Mesendoderm (in vitro differentiated cells): Measurements from ENCODE around the gene RTTN.

Experiments used
- DNase-seq: peaks from one replicate; pipeline ENCODE4 v3.0.0; 2013
- H2AK5ac ChIP-seq: 2 replicates; pipeline ENCODE4 v1.6.1; 2013; ENCODE audit warnings: low read length, inconsistent platforms
- H2BK120ac ChIP-seq: 2 replicates; pipeline ENCODE4 v1.6.1; 2013; ENCODE audit warnings: low read depth, mild to moderate bottlenecking, low read length, moderate library complexity, mixed read lengths
- H2BK15ac ChIP-seq: replicated peaks from 2 replicates; pipeline ENCODE4 v1.6.1; 2013; ENCODE audit warnings: low read depth, mild to moderate bottlenecking, moderate library complexity
- H2BK5ac ChIP-seq: 2 replicates; pipeline ENCODE4 v1.6.1; 2013; ENCODE audit warnings: low read length, inconsistent platforms
- H3K18ac ChIP-seq: 2 replicates; pipeline ENCODE4 v1.6.1; 2013; ENCODE audit warnings: mild to moderate bottlenecking, low read length, mixed read lengths
- H3K23ac ChIP-seq: one replicate; pipeline ENCODE4 v1.6.1; 2013; ENCODE audit warnings: low read length
- H3K27ac ChIP-seq: 2 replicates; pipeline ENCODE4 v1.5.1; 2013; ENCODE audit warnings: low read depth, mild to moderate bottlenecking, inconsistent platforms, low read length, moderate library complexity
- H3K27me3 ChIP-seq: 2 replicates; pipeline ENCODE4 v1.6.1; 2013; ENCODE audit warnings: low read length, control low read depth, mild to moderate bottlenecking, inconsistent platforms; ENCODE audit not compliant: insufficient read depth, poor library complexity
- H3K36me3 ChIP-seq: 2 replicates; pipeline ENCODE4 v1.6.1; 2013; ENCODE audit warnings: low read length, inconsistent platforms; ENCODE audit not compliant: control insufficient read depth, insufficient read depth
- H3K4ac ChIP-seq: one replicate; pipeline ENCODE4 v1.6.1; 2013; ENCODE audit warnings: low read depth, mild to moderate bottlenecking, low read length, moderate library complexity
- H3K4me1 ChIP-seq: 2 replicates; pipeline ENCODE4 v1.6.1; 2013; ENCODE audit warnings: low read depth, low read length, inconsistent platforms; ENCODE audit not compliant: control insufficient read depth
- H3K4me2 ChIP-seq: 2 replicates; pipeline ENCODE4 v1.6.1; 2013; ENCODE audit warnings: low read length
- H3K4me3 ChIP-seq: 2 replicates; pipeline ENCODE4 v1.5.1; 2013; ENCODE audit warnings: mild to moderate bottlenecking, low read length
- H3K56ac ChIP-seq: one replicate; pipeline ENCODE4 v1.6.1; 2013; ENCODE audit warnings: low read length
- H3K79me1 ChIP-seq: 2 replicates; pipeline ENCODE4 v1.6.1; 2013; ENCODE audit warnings: low read length, inconsistent platforms
- H3K79me2 ChIP-seq: 2 replicates; pipeline ENCODE4 v1.6.1; 2013; ENCODE audit warnings: mild to moderate bottlenecking, low read length; ENCODE audit not compliant: control insufficient read depth, insufficient read depth
- H3K9ac ChIP-seq: 2 replicates; pipeline ENCODE4 v1.6.1; 2013; ENCODE audit warnings: low read length, inconsistent platforms
- H4K5ac ChIP-seq: one replicate; pipeline ENCODE4 v1.6.1; 2013; ENCODE audit warnings: low read length
- H4K8ac ChIP-seq: one replicate; pipeline ENCODE4 v1.6.1; 2013; ENCODE audit warnings: low read depth, mild to moderate bottlenecking, control low read depth, low read length, moderate library complexity
- WGBS: extraction: QIAGEN DNeasy Blood & Tissue Kit; methylation state at CpG from one replicate; pipeline ENCODE4 v1.1.7; 2013; ENCODE audit warnings: low lambda C conversion rate, missing lambda C conversion rate; ENCODE audit not compliant: insufficient coverage; ENCODE audit errors: extremely low coverage; 5-methylcytosine and 5-hydroxymethylcytosine counted together

Gene RTTN

GRCh38 chr18:70190529-70190928, 15.0 kb downstream of the RTTN start:
- Histone ChIP-seq H2BK15ac (no peak overlapping the region), H3K56ac (no peak overlapping the region), H3K4me3 (no peak overlapping the region), H3K4me2 (no peak overlapping the region), H4K8ac (no peak overlapping the region), H2AK5ac (no peak overlapping the region), H4K5ac (no peak overlapping the region), H3K4me1 (no peaks in the 10 kb centered on the region), H3K79me2 (no peaks in the 10 kb centered on the region), H3K79me1 (no peaks in the 10 kb centered on the region), H3K27ac (no peak overlapping the region), H2BK5ac (no peak overlapping the region), H3K36me3 (no peaks in the 10 kb centered on the region), H3K27me3 (no peaks in the 10 kb centered on the region), H3K23ac (no peak overlapping the region), H3K4ac (no peak overlapping the region), H3K18ac (no peak overlapping the region), H3K9ac (no peak overlapping the region), H2BK120ac (no peak overlapping the region)
- DNase-seq, result no peak
- no CpG with 5 or more reads among the region's 3 CpGs for WGBS

- Histone ChIP-seq H3K36me3 (no peaks in the 10 kb centered on the region), H3K4me2 (no peak overlapping the region), H3K4me3 (no peak overlapping the region), H3K56ac (no peak overlapping the region), H3K18ac (no peak overlapping the region), H4K8ac (no peak overlapping the region), H3K23ac (no peak overlapping the region), H3K4ac (no peak overlapping the region), H3K27me3 (no peaks in the 10 kb centered on the region), H3K4me1 (no peaks in the 10 kb centered on the region), H2BK15ac (no peak overlapping the region), H2AK5ac (no peak overlapping the region), H3K27ac (no peak overlapping the region), H3K79me1 (no peaks in the 10 kb centered on the region), H3K79me2 (no peaks in the 10 kb centered on the region), H2BK5ac (no peak overlapping the region), H4K5ac (no peak overlapping the region), H2BK120ac (no peak overlapping the region), H3K9ac (no peak overlapping the region)
- DNase-seq, result no peak
These were observed 17.4 kb downstream of the RTTN start for GRCh38 chr18:70188113-70188512.

GRCh38 chr18:70183441-70183840, 22.0 kb downstream of the RTTN start:
- H3K4me1 ChIP-seq, result no peaks in the 10 kb centered on the region
- no peak overlapping the region for H3K4me3 ChIP-seq
- H2AK5ac ChIP-seq, result no peak overlapping the region
- H3K27ac ChIP-seq, result no peak overlapping the region
- no peak overlapping the region for H2BK120ac ChIP-seq
- H2BK15ac ChIP-seq, result no peak overlapping the region
- H3K4ac ChIP-seq, result no peak overlapping the region
- H3K36me3 ChIP-seq, result no peaks in the 10 kb centered on the region
- no peak overlapping the region for H4K5ac ChIP-seq
- H3K23ac ChIP-seq, result no peak overlapping the region
- no peak overlapping the region for H3K18ac ChIP-seq
- H4K8ac ChIP-seq, result no peak overlapping the region
- H3K79me1 ChIP-seq, result peaks cover 2% of the 10 kb centered on the region
- H3K79me2 ChIP-seq, result no peaks in the 10 kb centered on the region
- WGBS, result no CpG with 5 or more reads among the region's 2 CpGs
- no peak overlapping the region for H3K4me2 ChIP-seq
- no peak overlapping the region for H3K9ac ChIP-seq
- H3K56ac ChIP-seq, result no peak overlapping the region
- H3K27me3 ChIP-seq, result no peaks in the 10 kb centered on the region
- no peak for DNase-seq
- no peak overlapping the region for H2BK5ac ChIP-seq

- Histone ChIP-seq H3K27me3 (no peaks in the 10 kb centered on the region), H4K8ac (no peak overlapping the region), H3K23ac (no peak overlapping the region), H3K4me2 (no peak overlapping the region), H3K36me3 (no peaks in the 10 kb centered on the region), H3K4me1 (no peaks in the 10 kb centered on the region), H3K4ac (no peak overlapping the region), H3K18ac (no peak overlapping the region), H2BK5ac (no peak overlapping the region), H3K79me1 (peaks cover 2% of the 10 kb centered on the region), H3K79me2 (no peaks in the 10 kb centered on the region), H2AK5ac (no peak overlapping the region), H3K56ac (no peak overlapping the region), H2BK120ac (no peak overlapping the region), H2BK15ac (no peak overlapping the region), H3K4me3 (no peak overlapping the region), H3K9ac (no peak overlapping the region), H3K27ac (no peak overlapping the region), H4K5ac (no peak overlapping the region)
- DNase-seq, result no peak
These were observed 22.9 kb downstream of the RTTN start for GRCh38 chr18:70182548-70182947.

- no peak overlapping the region for H2BK120ac ChIP-seq
- no peak overlapping the region for H3K56ac ChIP-seq
- no peak overlapping the region for H3K27ac ChIP-seq
- H4K8ac ChIP-seq, result no peak overlapping the region
- no peaks in the 10 kb centered on the region for H3K27me3 ChIP-seq
- no peak overlapping the region for H3K18ac ChIP-seq
- H3K4me2 ChIP-seq, result no peak overlapping the region
- H3K4ac ChIP-seq, result no peak overlapping the region
- H3K9ac ChIP-seq, result no peak overlapping the region
- peaks cover 2% of the 10 kb centered on the region for H3K79me1 ChIP-seq
- no peak overlapping the region for H4K5ac ChIP-seq
- H3K23ac ChIP-seq, result no peak overlapping the region
- H2AK5ac ChIP-seq, result no peak overlapping the region
- DNase-seq, result no peak
- no peak overlapping the region for H2BK5ac ChIP-seq
- H3K4me3 ChIP-seq, result no peak overlapping the region
- no peaks in the 10 kb centered on the region for H3K79me2 ChIP-seq
- H2BK15ac ChIP-seq, result no peak overlapping the region
- H3K4me1 ChIP-seq, result no peaks in the 10 kb centered on the region
- no peaks in the 10 kb centered on the region for H3K36me3 ChIP-seq
These were observed 23.8 kb downstream of the RTTN start for GRCh38 chr18:70181725-70182124.

GRCh38 chr18:70181015-70181414, 24.5 kb downstream of the RTTN start:
- no peak overlapping the region for H3K4me3 ChIP-seq

More at GRCh38 chr18:70181015-70181414, 24.5 kb downstream of the RTTN start:
- Histone ChIP-seq H3K27ac (no peak overlapping the region), H3K56ac (no peak overlapping the region), H3K18ac (no peak overlapping the region), H2BK15ac (no peak overlapping the region), H4K8ac (no peak overlapping the region), H3K9ac (no peak overlapping the region), H3K23ac (no peak overlapping the region), H2BK120ac (no peak overlapping the region), H3K4me1 (no peaks in the 10 kb centered on the region), H3K4me2 (no peak overlapping the region), H3K27me3 (no peaks in the 10 kb centered on the region), H3K79me2 (no peaks in the 10 kb centered on the region), H3K36me3 (no peaks in the 10 kb centered on the region), H3K4ac (no peak overlapping the region), H4K5ac (no peak overlapping the region), H3K79me1 (peaks cover 2% of the 10 kb centered on the region), H2BK5ac (no peak overlapping the region), H2AK5ac (no peak overlapping the region)
- peak; percentile 92 for DNase-seq
- WGBS, result no CpG with 5 or more reads among the region's 1 CpG
